ENCODE results near the gene HTRA1. TPM values are rescaled to one million over a fixed set of nuclear protein-coding genes. Genes with fewer than 3 reads are reported as not detected.

Gene HTRA1
- total RNA-seq, 1 experiment from 2014 or later: 157 TPM

DNA sequence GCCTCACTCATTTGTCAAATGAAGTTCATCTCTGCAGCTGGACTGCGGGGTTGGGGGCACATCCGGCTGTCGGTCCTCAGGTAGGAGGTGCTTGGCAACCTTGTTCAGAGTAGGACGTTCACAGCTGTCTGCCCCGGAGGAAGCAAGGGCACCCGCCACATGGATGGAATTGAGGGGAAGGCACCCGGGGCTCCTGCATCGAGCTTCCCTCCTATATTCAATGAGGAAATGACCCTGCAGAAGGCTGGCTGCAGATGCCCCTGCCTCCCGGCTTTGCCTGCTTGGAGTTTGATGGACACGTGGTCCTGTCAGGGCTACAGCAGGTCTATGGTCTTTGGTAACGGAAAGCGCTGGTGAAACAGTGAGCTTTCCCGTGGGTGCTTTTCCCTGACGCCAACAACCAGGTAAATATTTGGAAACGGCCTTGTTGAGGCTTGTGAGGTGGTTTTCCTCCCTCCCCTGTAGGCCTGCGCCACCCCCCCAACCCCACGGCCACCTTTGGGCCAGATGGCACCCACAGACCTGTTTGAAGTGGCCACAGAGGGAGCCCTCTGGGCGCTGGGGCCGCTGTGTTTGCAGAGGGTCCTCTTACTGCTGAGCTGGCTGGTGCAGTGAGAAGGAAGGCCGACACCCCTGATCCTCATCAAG lies 32.9 kb downstream of the HTRA1 start:
- POLR2A ChIA-PET: interaction anchor here (0.6 to 15.0 kb wide), 12 partner anchors 9 to 421 kb away, joined by 3 to 291 read pairs (median 4); partner anchors contain the start of gene HTRA1
- H3K4me1 Mint-ChIP-seq (ENCODE audit: insufficient read depth, unreplicated experiment): peaks cover 69% of the 10 kb centered on the region
- TF ChIP-seq, protein P1, sequence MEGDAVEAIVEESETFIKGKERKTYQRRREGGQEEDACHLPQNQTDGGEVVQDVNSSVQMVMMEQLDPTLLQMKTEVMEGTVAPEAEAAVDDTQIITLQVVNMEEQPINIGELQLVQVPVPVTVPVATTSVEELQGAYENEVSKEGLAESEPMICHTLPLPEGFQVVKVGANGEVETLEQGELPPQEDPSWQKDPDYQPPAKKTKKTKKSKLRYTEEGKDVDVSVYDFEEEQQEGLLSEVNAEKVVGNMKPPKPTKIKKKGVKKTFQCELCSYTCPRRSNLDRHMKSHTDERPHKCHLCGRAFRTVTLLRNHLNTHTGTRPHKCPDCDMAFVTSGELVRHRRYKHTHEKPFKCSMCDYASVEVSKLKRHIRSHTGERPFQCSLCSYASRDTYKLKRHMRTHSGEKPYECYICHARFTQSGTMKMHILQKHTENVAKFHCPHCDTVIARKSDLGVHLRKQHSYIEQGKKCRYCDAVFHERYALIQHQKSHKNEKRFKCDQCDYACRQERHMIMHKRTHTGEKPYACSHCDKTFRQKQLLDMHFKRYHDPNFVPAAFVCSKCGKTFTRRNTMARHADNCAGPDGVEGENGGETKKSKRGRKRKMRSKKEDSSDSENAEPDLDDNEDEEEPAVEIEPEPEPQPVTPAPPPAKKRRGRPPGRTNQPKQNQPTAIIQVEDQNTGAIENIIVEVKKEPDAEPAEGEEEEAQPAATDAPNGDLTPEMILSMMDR (IDR thresholded peaks at IDR 0.05; ENCODE audit: unreplicated experiment): no peak
- DNase-seq (ENCODE audit: unreplicated experiment): peak; percentile 66
- CTCF ChIA-PET: interaction anchor here (0.6 to 5.8 kb wide), 9 partner anchors 9 to 887 kb away, joined by 3 to 39 read pairs (median 3); no protein-coding TSS in a partner anchor
- peak overlapping the region; percentile 92 for H3K27ac Mint-ChIP-seq (ENCODE audit: low read depth, unreplicated experiment)
- intact Hi-C loops (cut with micrococcal nuclease): no loop called here
- H3K4me3 Mint-ChIP-seq (ENCODE audit: unreplicated experiment): peak overlapping the region; percentile 60
- H3K9me3 Mint-ChIP-seq (ENCODE audit: unreplicated experiment): no peaks in the 10 kb centered on the region
- TSS peak; percentile 43 for BruUV-seq (replicated peaks)
- H3K36me3 Mint-ChIP-seq (ENCODE audit: insufficient read depth, unreplicated experiment): peaks cover 64% of the 10 kb centered on the region
- H3K27me3 Mint-ChIP-seq (ENCODE audit: insufficient read depth, unreplicated experiment): no peaks in the 10 kb centered on the region

DNA sequence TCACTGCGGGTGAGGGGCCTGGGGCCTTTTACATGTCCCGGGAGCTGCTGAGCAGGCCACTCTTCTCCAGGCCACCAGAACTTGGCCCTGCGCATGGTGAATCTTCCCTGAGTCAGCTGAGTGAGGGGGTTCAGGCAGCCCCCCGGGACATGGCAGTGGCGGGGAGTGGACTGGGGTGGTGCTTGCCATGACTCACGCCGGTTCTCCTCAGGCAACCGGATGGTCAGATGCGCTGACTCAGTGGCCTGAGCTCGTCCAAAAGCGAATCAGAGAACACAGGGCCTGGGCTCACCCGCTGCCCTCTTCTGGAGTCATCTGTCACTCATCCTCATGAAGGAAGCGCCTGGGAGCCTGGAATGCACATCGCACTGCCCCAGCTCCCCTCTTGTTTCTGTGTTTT lies 33.5 kb downstream of the HTRA1 start:
- no peaks in the 10 kb centered on the region for H3K27me3 Mint-ChIP-seq (ENCODE audit: insufficient read depth, unreplicated experiment)
- CTCF ChIA-PET: interaction anchor here (0.6 to 5.8 kb wide), 10 partner anchors 9 to 989 kb away, joined by 3 to 39 read pairs (median 4); no protein-coding TSS in a partner anchor
- peaks cover 63% of the 10 kb centered on the region for H3K36me3 Mint-ChIP-seq (ENCODE audit: insufficient read depth, unreplicated experiment)
- peak overlapping the region; percentile 92 for H3K27ac Mint-ChIP-seq (ENCODE audit: low read depth, unreplicated experiment)
- H3K4me1 Mint-ChIP-seq (ENCODE audit: insufficient read depth, unreplicated experiment): peaks cover 75% of the 10 kb centered on the region
- no peaks in the 10 kb centered on the region for H3K9me3 Mint-ChIP-seq (ENCODE audit: unreplicated experiment)
- intact Hi-C loops (cut with micrococcal nuclease): no loop called here
- peak overlapping the region; percentile 60 for H3K4me3 Mint-ChIP-seq (ENCODE audit: unreplicated experiment)
- no TSS peak for BruUV-seq (replicated peaks)
- peak; percentile 97 for DNase-seq (ENCODE audit: unreplicated experiment)
- POLR2A ChIA-PET: interaction anchor here (0.6 to 15.0 kb wide), 13 partner anchors 10 to 422 kb away, joined by 3 to 291 read pairs (median 4); partner anchors contain the start of genes ARMS2 and HTRA1
- TF ChIP-seq, protein P1 (IDR thresholded peaks at IDR 0.05; ENCODE audit: unreplicated experiment): no peak

DNA sequence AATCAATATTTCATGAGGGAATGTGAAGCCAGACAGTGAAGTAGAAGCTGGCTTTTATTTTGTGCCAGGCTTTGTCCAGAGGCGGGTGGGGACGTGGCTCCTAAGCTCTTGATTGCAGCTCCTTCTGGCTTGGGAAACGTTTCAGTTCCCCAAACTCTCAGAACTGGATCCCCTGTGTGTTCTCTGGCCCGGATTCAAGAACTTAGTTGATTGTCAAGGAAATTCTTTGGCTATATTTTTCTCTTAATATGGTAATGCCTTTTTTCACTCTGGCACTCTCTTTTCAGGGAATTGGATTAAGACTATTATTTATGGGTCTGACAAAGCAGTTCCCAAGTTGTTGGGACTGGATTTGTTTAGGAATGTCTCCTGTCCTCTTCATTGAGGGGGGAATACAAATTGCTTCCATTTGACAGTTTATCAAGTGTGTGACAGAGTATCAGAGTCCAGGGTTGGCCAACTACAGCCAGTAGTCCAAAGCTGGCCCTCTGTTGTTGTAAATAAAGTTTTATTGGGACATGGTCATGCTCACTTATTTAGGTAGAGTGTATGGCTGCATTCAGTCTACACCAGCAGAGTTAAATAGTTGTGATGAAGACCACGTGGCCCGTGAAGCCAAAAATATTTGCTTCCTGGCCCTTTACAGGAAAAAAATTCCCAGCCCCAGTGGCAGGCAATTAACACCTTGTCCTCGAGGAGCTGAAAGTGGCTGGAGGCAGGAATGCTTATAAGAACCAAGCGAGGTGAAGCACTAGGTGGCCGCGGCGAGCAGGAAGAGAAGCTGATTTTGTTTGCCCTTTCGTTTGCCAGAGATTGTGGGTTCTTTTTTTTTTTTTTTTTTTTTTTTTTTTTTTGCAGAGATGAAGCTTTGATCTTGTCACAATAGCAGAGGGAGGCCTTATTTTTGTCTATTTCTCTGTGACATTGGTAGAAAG lies 34.3 kb downstream of the HTRA1 start:
- Mint-ChIP-seq H3K9me3 (ENCODE audit: unreplicated experiment) (no peaks in the 10 kb centered on the region), H3K4me1 (ENCODE audit: insufficient read depth, unreplicated experiment) (peaks cover 71% of the 10 kb centered on the region), H3K36me3 (ENCODE audit: insufficient read depth, unreplicated experiment) (peaks cover 62% of the 10 kb centered on the region), H3K4me3 (ENCODE audit: unreplicated experiment) (peak overlapping the region; percentile 60), H3K27ac (ENCODE audit: low read depth, unreplicated experiment) (peak overlapping the region; percentile 92), H3K27me3 (ENCODE audit: insufficient read depth, unreplicated experiment) (no peaks in the 10 kb centered on the region)
- peak; percentile 77 for DNase-seq (ENCODE audit: unreplicated experiment)
- ChIA-PET POLR2A (interaction anchor here (0.6 to 15.0 kb wide), 16 partner anchors 9 to 433 kb away, joined by 3 to 291 read pairs (median 4); partner anchors contain the start of genes ARMS2, HTRA1 and PLEKHA1), CTCF (interaction anchor here (0.6 to 5.8 kb wide), 9 partner anchors 12 to 990 kb away, joined by 3 to 39 read pairs (median 4); no protein-coding TSS in a partner anchor)
- intact Hi-C loops (cut with micrococcal nuclease): no loop called here
- TSS peak; percentile 45 for BruUV-seq (replicated peaks)
- TF ChIP-seq, protein P1 (IDR thresholded peaks at IDR 0.05; ENCODE audit: unreplicated experiment): no peak
